PC-9 (cell line): Measurements from ENCODE around the gene IGF1. TPM values are rescaled to one million over a fixed set of nuclear protein-coding genes. Genes with fewer than 3 reads are reported as not detected.

Source experiments
- BruUV-seq: library from RNA; stranded (reverse); fragments of 400-500 nt; replicated peaks from 2 replicates; lab custom pipeline; 2021; lab: Mats Ljungman, UMichigan
- CTCF ChIA-PET: fragments of 300-600 bp; sonication (Branson Sonifier 250); formaldehyde crosslinking; loops from one replicate; lab custom pipeline; 2022; ENCODE audit warnings: antibody characterized with exemption; lab: Charles Lee
- POLR2A ChIA-PET: fragments of 300-600 bp; sonication (Branson Sonifier 250); formaldehyde crosslinking; loops from one replicate; lab custom pipeline; 2022; ENCODE audit warnings: antibody characterized with exemption; ENCODE audit not compliant: unreplicated experiment; lab: Charles Lee
- DNase-seq, 2 experiments: peaks; one replicate each; pipeline versions ENCODE4 v3.0.0 to v3.0.0-alpha.2; 2015 to 2022; ENCODE audit warnings: mixed read lengths in 1 of 2
- H2AFZ ChIP-seq: fragments of 200-600 bp; sonication (generic); 2 replicates; pipeline ENCODE4 v1.8.1; 2017; ENCODE audit warnings: antibody characterized with exemption
- H3F3A ChIP-seq: fragments of 200-600 bp; sonication (generic); 2 replicates; pipeline ENCODE4 v1.8.1; 2017; ENCODE audit warnings: antibody characterized with exemption, mild to moderate bottlenecking, low read depth; ENCODE audit not compliant: insufficient read depth
- H3K27ac ChIP-seq: fragments of 200-600 bp; sonication (generic); 2 replicates; pipeline ENCODE4 v1.6.1; 2016; ENCODE audit warnings: mixed run types
- H3K27me3 ChIP-seq: fragments of 200-600 bp; sonication (generic); 2 replicates; pipeline ENCODE4 v1.6.1; 2016; ENCODE audit warnings: low read depth, mixed run types; ENCODE audit not compliant: insufficient read depth
- H3K36me3 ChIP-seq: fragments of 200-600 bp; sonication (generic); 2 replicates; pipeline ENCODE4 v1.6.1; 2016; ENCODE audit warnings: low read depth, mixed run types
- H3K4me1 ChIP-seq: fragments of 200-600 bp; sonication (generic); replicated peaks from 2 replicates; pipeline ENCODE4 v1.6.1; 2016; ENCODE audit warnings: mixed run types; ENCODE audit not compliant: insufficient read depth
- H3K4me2 ChIP-seq: fragments of 200-600 bp; sonication (generic); 2 replicates; pipeline ENCODE4 v1.6.1; 2017; ENCODE audit warnings: mixed run types
- H3K4me3 ChIP-seq: fragments of 200-600 bp; sonication (generic); 2 replicates; pipeline ENCODE4 v1.6.1; 2016; ENCODE audit warnings: mixed run types
- H3K79me2 ChIP-seq: fragments of 200-600 bp; sonication (generic); 2 replicates; pipeline ENCODE4 v1.6.1; 2017; ENCODE audit warnings: low read depth, mixed run types
- H3K9me2 ChIP-seq: fragments of 200-600 bp; sonication (generic); 2 replicates; pipeline ENCODE4 v1.8.1; 2017; ENCODE audit warnings: mild to moderate bottlenecking; ENCODE audit not compliant: insufficient read depth
- H3K9me3 ChIP-seq: fragments of 200-600 bp; sonication (generic); 2 replicates; pipeline ENCODE4 v1.8.1; 2016; ENCODE audit warnings: low read depth; ENCODE audit not compliant: insufficient read depth
- H4K20me1 ChIP-seq: fragments of 200-600 bp; sonication (generic); 2 replicates; pipeline ENCODE4 v1.8.1; 2017; ENCODE audit not compliant: insufficient read depth
- CTCF ChIP-seq: fragments of 200-600 bp; sonication (generic); conservative IDR thresholded peaks from 2 replicates; pipeline ENCODE4 v1.6.1; 2017; ENCODE audit warnings: mixed run types, antibody characterized with exemption, mild to moderate bottlenecking, moderate library complexity
- EZH2 ChIP-seq: fragments of 200-600 bp; sonication (generic); IDR thresholded peaks from 2 replicates; pipeline ENCODE4 v1.8.0; 2017; ENCODE audit warnings: antibody characterized with exemption, low read depth
- intact Hi-C: fragments of 100-400 bp; cut with micrococcal nuclease; formaldehyde crosslinking; loops from one replicate; pipeline ENCODE4 v1.10.0; 2022; ENCODE audit not compliant: unreplicated experiment
- total RNA-seq: library from RNA; stranded (reverse); gene quantifications from 2 replicates; pipeline ENCODE4 v1.2.3, GENCODE V29; 2021

IGF1 gene
- total RNA-seq, 1 experiment from 2014 or later: not detected

GRCh38 chr12:102508052-102508451 is 27.7 kb upstream of the IGF1 start:
- Histone ChIP-seq H3K27me3 (no peaks in the 10 kb centered on the region), H3K4me3 (no peak overlapping the region), H4K20me1 (no peaks in the 10 kb centered on the region), H3F3A (no peaks in the 10 kb centered on the region), H3K9me3 (no peaks in the 10 kb centered on the region), H3K27ac (no peak overlapping the region), H3K36me3 (no peaks in the 10 kb centered on the region), H3K4me1 (no peaks in the 10 kb centered on the region), H3K79me2 (no peaks in the 10 kb centered on the region), H3K9me2 (no peaks in the 10 kb centered on the region), H2AFZ (no peak overlapping the region), H3K4me2 (no peak overlapping the region)
- ChIA-PET CTCF (no interaction called here), POLR2A (no interaction called here)
- TF ChIP-seq EZH2 (no peak), CTCF (no peak)
- intact Hi-C loops: no loop called here
- DNase-seq: no peak
- BruUV-seq: no TSS peak

- no peaks in the 10 kb centered on the region for H3K9me3 ChIP-seq
- no peak for DNase-seq
- no peak for TF ChIP-seq EZH2
- no peak for TF ChIP-seq CTCF
- POLR2A ChIA-PET: no interaction called here
- H3K27me3 ChIP-seq: no peaks in the 10 kb centered on the region
- intact Hi-C loops: no loop called here
- no peaks in the 10 kb centered on the region for H3F3A ChIP-seq
- no peaks in the 10 kb centered on the region for H3K4me1 ChIP-seq
- H3K4me2 ChIP-seq: no peak overlapping the region
- H3K36me3 ChIP-seq: no peaks in the 10 kb centered on the region
- no peaks in the 10 kb centered on the region for H3K9me2 ChIP-seq
- H4K20me1 ChIP-seq: no peaks in the 10 kb centered on the region
- no peak overlapping the region for H2AFZ ChIP-seq
- H3K79me2 ChIP-seq: no peaks in the 10 kb centered on the region
- BruUV-seq: no TSS peak
- no peak overlapping the region for H3K4me3 ChIP-seq
- no peak overlapping the region for H3K27ac ChIP-seq
- CTCF ChIA-PET: no interaction called here
Observed at GRCh38 chr12:102507301-102507700, 26.9 kb upstream of the IGF1 start.

- POLR2A ChIA-PET: no interaction called here
- Histone ChIP-seq H3K4me1 (no peaks in the 10 kb centered on the region), H3K4me3 (no peak overlapping the region), H4K20me1 (no peaks in the 10 kb centered on the region), H3K27ac (no peak overlapping the region), H3K9me3 (no peaks in the 10 kb centered on the region), H3K79me2 (no peaks in the 10 kb centered on the region), H3F3A (no peaks in the 10 kb centered on the region), H3K27me3 (no peaks in the 10 kb centered on the region), H3K9me2 (no peaks in the 10 kb centered on the region), H3K4me2 (no peak overlapping the region), H2AFZ (no peak overlapping the region), H3K36me3 (no peaks in the 10 kb centered on the region)
- no peak for TF ChIP-seq EZH2
- no peak for TF ChIP-seq CTCF
- CTCF ChIA-PET: no interaction called here
- BruUV-seq: no TSS peak
- intact Hi-C loops: no loop called here
- DNase-seq: no peak
Observed at GRCh38 chr12:102504871-102505270, 24.5 kb upstream of the IGF1 start.
